ENCODE data around the gene NETO2.

GRCh38 chr16:47081115-47081514 is 62.6 kb downstream of the NETO2 start:
- TF ChIP-seq EZH2 (IDR thresholded peaks at IDR 0.05; ENCODE audit: borderline replicate concordance): no peak
- TF ChIP-seq CTCF (IDR thresholded peaks at IDR 0.05; ENCODE audit: poor library complexity): no peak
- TF ChIP-seq EZH2phosphoT487 (IDR thresholded peaks at IDR 0.05; ENCODE audit: low read depth, severe bottlenecking, unreplicated experiment): no peak
